Progenitor cell of endocrine pancreas (in vitro differentiated cells): ENCODE results near the gene KDM1B. TPM values are rescaled to one million over a fixed set of nuclear protein-coding genes. Genes with fewer than 3 reads are reported as not detected.
A peak's percentile ranks its signal among the peaks of the same experiment; 100 is the strongest.

Source experiments
- DNase-seq: peaks from one replicate; pipeline ENCODE4 v3.0.0; 2021; ENCODE audit warnings: low spot score; ENCODE audit not compliant: unreplicated experiment
- H3K27ac Mint-ChIP-seq: 2 replicates; pipeline ENCODE4 v1.8.0; 2021; ENCODE audit warnings: mild to moderate bottlenecking, moderate library complexity, mixed read lengths
- H3K27me3 Mint-ChIP-seq: 2 replicates; pipeline ENCODE4 v1.8.0; 2021; ENCODE audit warnings: mixed read lengths
- H3K36me3 Mint-ChIP-seq: 2 replicates; pipeline ENCODE4 v1.8.0; 2022; ENCODE audit warnings: mixed read lengths; ENCODE audit not compliant: insufficient read depth
- H3K4me1 Mint-ChIP-seq: 2 replicates; pipeline ENCODE4 v1.8.0; 2021; ENCODE audit warnings: low read depth, mixed read lengths
- H3K4me3 Mint-ChIP-seq: 2 replicates; pipeline ENCODE4 v1.8.0; 2021; ENCODE audit warnings: low read depth, mild to moderate bottlenecking, moderate library complexity, mixed read lengths
- H3K9me3 Mint-ChIP-seq: 2 replicates; pipeline ENCODE4 v1.8.0; 2021; ENCODE audit warnings: low read depth, mixed read lengths
- total RNA-seq: library from RNA; stranded (reverse); gene quantifications from 2 replicates; pipeline ENCODE4 v1.2.1, GENCODE V29; 2021
- TF ChIP-seq, protein P1 (sequence below): fragments of 200-600 bp; sonication (generic); IDR thresholded peaks from one replicate; pipeline ENCODE4 v1.5.0; 2021; ENCODE audit warnings: antibody characterized with exemption, mild to moderate bottlenecking; ENCODE audit not compliant: unreplicated experiment

The KDM1B gene
- total RNA-seq, 1 donor from 2014 or later: 21.7 TPM

DNA sequence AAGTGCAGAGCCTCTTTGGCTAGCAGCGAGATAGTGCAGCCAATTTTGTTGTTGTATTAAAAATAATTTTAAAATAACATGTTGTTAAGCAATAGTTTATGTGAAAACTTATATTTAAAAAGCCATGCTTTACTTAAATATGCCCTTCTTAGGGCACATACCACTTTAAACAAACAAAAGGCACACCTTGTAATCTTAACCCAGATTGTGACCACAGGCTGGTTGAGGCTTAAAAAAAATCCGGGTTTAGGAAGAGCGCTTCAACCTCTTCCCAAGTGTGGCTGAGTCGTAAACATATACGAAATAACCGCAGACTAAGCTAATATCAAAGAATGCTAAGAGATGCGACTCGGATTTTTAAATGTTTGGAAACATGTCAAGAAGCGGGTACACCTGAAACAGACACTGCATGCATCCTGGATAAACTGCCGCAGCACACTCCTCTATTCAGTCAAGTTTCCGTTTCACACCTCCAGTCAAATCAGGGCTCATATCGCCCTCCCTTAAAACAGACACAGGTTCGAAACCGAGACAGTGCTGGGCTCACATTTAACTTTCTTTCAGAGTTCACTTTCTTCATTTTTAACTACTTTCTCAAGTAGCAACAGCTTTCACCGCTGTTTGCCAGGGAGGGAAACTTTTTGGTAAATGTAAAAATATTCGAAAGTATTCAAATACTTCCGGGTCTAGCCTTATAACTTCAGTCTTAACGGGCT, 107.6 kb downstream of the KDM1B start:
- TF ChIP-seq, protein P1, sequence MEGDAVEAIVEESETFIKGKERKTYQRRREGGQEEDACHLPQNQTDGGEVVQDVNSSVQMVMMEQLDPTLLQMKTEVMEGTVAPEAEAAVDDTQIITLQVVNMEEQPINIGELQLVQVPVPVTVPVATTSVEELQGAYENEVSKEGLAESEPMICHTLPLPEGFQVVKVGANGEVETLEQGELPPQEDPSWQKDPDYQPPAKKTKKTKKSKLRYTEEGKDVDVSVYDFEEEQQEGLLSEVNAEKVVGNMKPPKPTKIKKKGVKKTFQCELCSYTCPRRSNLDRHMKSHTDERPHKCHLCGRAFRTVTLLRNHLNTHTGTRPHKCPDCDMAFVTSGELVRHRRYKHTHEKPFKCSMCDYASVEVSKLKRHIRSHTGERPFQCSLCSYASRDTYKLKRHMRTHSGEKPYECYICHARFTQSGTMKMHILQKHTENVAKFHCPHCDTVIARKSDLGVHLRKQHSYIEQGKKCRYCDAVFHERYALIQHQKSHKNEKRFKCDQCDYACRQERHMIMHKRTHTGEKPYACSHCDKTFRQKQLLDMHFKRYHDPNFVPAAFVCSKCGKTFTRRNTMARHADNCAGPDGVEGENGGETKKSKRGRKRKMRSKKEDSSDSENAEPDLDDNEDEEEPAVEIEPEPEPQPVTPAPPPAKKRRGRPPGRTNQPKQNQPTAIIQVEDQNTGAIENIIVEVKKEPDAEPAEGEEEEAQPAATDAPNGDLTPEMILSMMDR: no peak
- H3K4me3 Mint-ChIP-seq: peak overlapping the region; percentile 95
- DNase-seq: no peak
- H3K9me3 Mint-ChIP-seq: no peaks in the 10 kb centered on the region
- peaks cover 42% of the 10 kb centered on the region for H3K4me1 Mint-ChIP-seq
- peak overlapping the region; percentile 92 for H3K27ac Mint-ChIP-seq
- peaks cover 5% of the 10 kb centered on the region for H3K36me3 Mint-ChIP-seq
- no peaks in the 10 kb centered on the region for H3K27me3 Mint-ChIP-seq

DNA sequence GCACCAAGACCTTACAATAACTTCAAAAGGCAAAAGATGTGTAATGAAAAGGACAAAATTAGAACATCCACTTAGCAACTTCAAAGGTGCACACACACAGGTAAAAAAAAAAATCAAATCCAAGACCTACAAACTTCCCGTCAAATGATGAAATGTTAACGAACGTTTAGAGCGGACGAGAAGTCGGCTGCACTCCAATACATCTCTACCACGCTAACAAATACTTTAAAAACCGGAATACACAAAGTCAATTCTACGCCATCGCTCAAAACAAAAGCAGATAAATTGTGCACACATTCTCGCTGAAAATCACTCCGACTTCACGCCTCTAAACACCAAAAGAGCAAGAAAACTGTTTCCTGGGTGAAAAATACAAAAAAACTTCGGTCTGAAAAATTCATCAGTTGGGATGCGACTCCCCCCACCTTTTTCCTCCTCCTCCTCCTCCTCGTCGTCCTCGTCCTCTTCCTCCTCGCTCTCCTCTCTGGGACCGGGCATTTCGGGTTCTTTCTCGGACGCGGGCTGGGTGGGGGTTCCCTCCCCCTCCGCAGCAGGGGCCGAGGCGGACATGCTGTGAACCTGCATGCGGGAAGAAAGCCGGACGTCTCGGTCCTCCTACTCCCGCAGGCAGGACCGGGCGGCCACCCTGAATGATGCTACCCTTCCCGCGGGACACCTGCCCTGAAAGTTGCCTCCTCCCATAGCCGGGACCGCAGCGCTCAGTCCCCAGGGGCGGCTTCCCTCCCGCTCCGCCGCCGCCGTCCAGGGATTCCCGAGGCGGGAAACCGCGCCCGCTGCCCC, 108.4 kb downstream of the KDM1B start:
- TF ChIP-seq, protein P1: no peak
- Mint-ChIP-seq H3K36me3 (peaks cover 5% of the 10 kb centered on the region), H3K4me3 (peak overlapping the region; percentile 95), H3K27ac (peak overlapping the region; percentile 92), H3K27me3 (no peaks in the 10 kb centered on the region), H3K4me1 (peaks cover 42% of the 10 kb centered on the region), H3K9me3 (no peaks in the 10 kb centered on the region)
- no peak for DNase-seq

DNA sequence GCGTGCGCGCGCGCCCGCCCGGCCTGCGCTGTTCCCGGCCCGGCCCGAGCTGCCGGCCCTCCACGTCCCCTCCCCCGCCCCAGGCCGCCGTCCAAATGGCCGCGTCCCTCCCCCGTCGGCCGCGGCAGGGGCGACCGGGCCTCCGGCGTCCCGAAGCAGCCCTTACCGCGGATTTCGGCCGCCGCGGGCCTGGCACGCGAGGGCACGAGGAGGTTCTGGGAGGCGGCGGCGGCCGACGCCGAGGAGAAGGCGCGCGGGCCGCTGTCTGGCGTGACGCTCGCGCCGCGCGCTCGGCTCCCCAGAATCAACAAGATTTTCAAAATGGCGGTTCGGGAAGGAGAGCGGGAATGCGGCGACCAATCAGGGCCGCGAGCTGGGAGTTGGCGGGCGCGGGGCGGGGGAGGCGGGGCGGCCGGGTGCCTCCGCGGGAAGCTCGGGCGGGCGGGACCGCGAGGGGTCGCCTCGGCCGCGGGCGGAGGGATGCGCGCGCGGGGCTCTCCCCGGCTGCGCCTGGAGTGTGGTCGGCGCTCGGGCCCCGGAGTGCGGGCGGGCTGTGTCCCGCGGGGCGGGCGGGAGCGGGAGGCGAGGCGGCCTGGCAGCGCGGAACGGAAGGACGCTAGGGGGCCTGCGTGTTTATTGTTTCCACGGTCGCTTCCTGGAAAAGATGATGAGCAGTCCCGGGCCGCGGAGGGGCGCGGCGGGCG, 109.1 kb downstream of the KDM1B start, which contains the start of gene DEK:
DEK (minus strand) TSS at position 312 of the 704 bp plus-strand sequence. CDS start 543 bp downstream, outside the sequence.
- TF ChIP-seq, protein P1: peak; percentile 60
- Mint-ChIP-seq H3K27ac (peak within 1 kb of the TSS; percentile 92), H3K4me1 (peaks cover 42% of the 10 kb centered on the region), H3K9me3 (no peaks in the 10 kb centered on the region), H3K4me3 (peak within 1 kb of the TSS; percentile 95), H3K36me3 (peaks cover 5% of the 10 kb centered on the region), H3K27me3 (no peaks in the 10 kb centered on the region)
- peak; percentile 84 for DNase-seq

DNA sequence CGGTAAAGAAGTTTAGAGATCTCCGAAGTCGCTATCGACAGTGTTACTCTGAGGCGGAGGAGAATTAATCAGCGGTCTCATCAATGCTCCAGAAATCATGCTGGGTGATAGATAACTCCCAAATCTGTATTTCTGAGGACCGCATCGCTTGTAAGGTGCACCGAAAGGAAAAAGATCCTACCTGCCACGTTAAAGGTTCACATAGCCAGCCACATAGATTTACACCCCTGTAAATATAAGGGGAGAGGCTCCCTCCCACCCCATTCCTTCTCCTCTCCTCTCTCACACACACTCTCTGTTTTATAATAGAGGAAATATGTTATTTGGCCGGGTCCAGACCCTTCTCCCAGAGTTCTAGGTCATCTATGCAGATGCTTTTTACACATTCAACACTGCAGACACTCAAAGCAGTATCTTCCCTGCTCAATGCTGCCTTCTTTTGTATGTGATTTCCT, 109.7 kb downstream of the KDM1B start:
- Mint-ChIP-seq H3K4me1 (peaks cover 39% of the 10 kb centered on the region), H3K9me3 (no peaks in the 10 kb centered on the region), H3K4me3 (peak overlapping the region; percentile 95), H3K27me3 (no peaks in the 10 kb centered on the region), H3K27ac (peak overlapping the region; percentile 87), H3K36me3 (peaks cover 5% of the 10 kb centered on the region)
- DNase-seq: no peak
- TF ChIP-seq, protein P1: no peak
